Astrocyte of the spinal cord (primary cell): ENCODE results near the gene DISP1.

Source experiments
- DNase-seq: peaks from one replicate; pipeline ENCODE4 v3.0.0; 2011; ENCODE audit warnings: low read depth, low spot score
- H3K4me3 ChIP-seq: 2 replicates; pipeline ENCODE4 v1.5.1; 2011; ENCODE audit warnings: low read depth, mild to moderate bottlenecking, low read length, moderate library complexity
- CTCF ChIP-seq: IDR thresholded peaks from 2 replicates; pipeline ENCODE4 v1.5.1; 2012; ENCODE audit warnings: low read depth, mild to moderate bottlenecking, low read length, inconsistent platforms
- in situ Hi-C: cut with HindIII; loops from 2 replicates; pipeline ENCODE4 v1.10.0; 2017; ENCODE audit warnings: low sequenced_read_pairs

DISP1 gene

GRCh38 chr1:222790520-222790919, 24.3 kb upstream of the DISP1 start:
- no peak for TF ChIP-seq CTCF
- DNase-seq, result no peak
- H3K4me3 ChIP-seq, result no peak overlapping the region
- in situ Hi-C loops, result loop anchor here (25.0 kb wide), 1 partner anchor 297 kb away; no protein-coding TSS in a partner anchor

GRCh38 chr1:222791006-222791710, 23.7 kb upstream of the DISP1 start:
- in situ Hi-C loops, result loop anchor here (25.0 kb wide), 1 partner anchor 296 kb away; no protein-coding TSS in a partner anchor
- no peak overlapping the region for H3K4me3 ChIP-seq
- TF ChIP-seq CTCF, result no peak
- no peak for DNase-seq

GRCh38 chr1:222792744-222793143, 22.1 kb upstream of the DISP1 start:
- peak; percentile 41 for TF ChIP-seq CTCF
- in situ Hi-C loops, result loop anchor here (25.0 kb wide), 1 partner anchor 295 kb away; no protein-coding TSS in a partner anchor
- peak; percentile 29 for DNase-seq
- H3K4me3 ChIP-seq, result no peak overlapping the region

- no peak overlapping the region for H3K4me3 ChIP-seq
- DNase-seq, result no peak
- peak; percentile 22 for TF ChIP-seq CTCF
- in situ Hi-C loops, result loop anchor here (25.0 kb wide), 1 partner anchor 292 kb away; no protein-coding TSS in a partner anchor
These were observed 20.0 kb upstream of the DISP1 start for GRCh38 chr1:222794656-222795474.

GRCh38 chr1:222798116-222798515, 16.7 kb upstream of the DISP1 start:
- peak; percentile 67 for DNase-seq
- TF ChIP-seq CTCF, result no peak
- in situ Hi-C loops, result loop anchor here (25.0 kb wide), 1 partner anchor 289 kb away; no protein-coding TSS in a partner anchor
- no peak overlapping the region for H3K4me3 ChIP-seq

GRCh38 chr1:222798975-222799374, 15.9 kb upstream of the DISP1 start:
- H3K4me3 ChIP-seq, result no peak overlapping the region
- DNase-seq, result no peak
- TF ChIP-seq CTCF, result no peak
- in situ Hi-C loops, result loop anchor here (25.0 kb wide), 1 partner anchor 288 kb away; no protein-coding TSS in a partner anchor
